Right renal cortex interstitium (tissue), 3 donors: ENCODE data around the gene ARHGEF37. TPM values are rescaled to one million over a fixed set of nuclear protein-coding genes. Genes with fewer than 3 reads are reported as not detected.

Source experiments
- DNase-seq, 3 donors: peaks; one replicate each; pipeline ENCODE4 v3.0.0-alpha.2; 2013; ENCODE audit warnings: low read depth in 3 of 3, low spot score in 2 of 3
- polyA plus RNA-seq, 3 donors: library from polyadenylated mRNA; unstranded; fragments of 120-200 nt; gene quantifications; one replicate each; pipeline ENCODE4 v1.2.1, GENCODE V29; 2013; ENCODE audit not compliant: insufficient read length in 3 of 3

ARHGEF37 gene
- polyA plus RNA-seq, 3 donors, result 5.2 to 6.9 (median 5.6) TPM

GRCh38 chr5:149598966-149599365 lies 17.7 kb downstream of the ARHGEF37 start:
- no peak for DNase-seq

DNA sequence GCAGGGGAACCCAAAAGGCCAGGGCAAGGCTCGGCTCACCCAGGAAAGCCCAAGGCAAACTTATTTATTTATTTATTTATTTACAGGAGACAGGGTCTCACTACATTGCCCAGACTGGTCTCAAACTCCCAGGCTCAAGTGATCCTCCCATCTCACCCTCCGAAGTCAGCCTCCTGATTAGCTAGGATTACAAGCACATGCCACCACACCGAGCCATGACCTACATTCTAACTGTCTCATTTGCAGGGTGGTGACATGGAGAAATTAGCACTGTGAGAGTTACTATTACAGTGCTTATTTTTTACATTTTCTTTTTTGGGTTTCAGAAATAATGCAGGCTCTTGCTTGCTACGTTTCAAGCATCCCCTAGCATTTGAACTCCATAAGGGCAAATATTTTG lies 18.1 kb downstream of the ARHGEF37 start:
- no peak for DNase-seq

DNA sequence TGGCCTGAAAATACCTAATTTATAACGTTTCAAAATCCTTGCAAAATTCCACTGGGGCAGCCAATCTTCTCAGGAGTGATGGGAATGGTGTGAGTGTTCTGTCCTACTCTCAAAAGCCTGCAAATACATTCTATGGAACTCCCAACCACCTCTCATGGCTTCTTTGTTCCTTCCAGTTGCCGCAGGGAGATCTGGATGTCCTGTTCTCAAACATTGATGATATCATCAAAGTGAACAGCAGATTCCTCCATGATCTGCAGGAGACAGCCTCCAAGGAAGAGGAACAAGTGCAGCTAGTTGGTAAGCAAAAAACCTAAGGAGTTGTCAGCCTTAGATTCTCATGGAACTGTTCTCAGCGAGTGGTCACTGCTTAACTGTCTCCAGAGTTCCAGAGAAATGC lies 19.6 kb downstream of the ARHGEF37 start:
- no peak for DNase-seq

GRCh38 chr5:149603210-149603609 lies 21.9 kb downstream of the ARHGEF37 start:
- DNase-seq, result no peak

GRCh38 chr5:149603920-149604319 lies 22.6 kb downstream of the ARHGEF37 start:
- DNase-seq, result no peak

DNA sequence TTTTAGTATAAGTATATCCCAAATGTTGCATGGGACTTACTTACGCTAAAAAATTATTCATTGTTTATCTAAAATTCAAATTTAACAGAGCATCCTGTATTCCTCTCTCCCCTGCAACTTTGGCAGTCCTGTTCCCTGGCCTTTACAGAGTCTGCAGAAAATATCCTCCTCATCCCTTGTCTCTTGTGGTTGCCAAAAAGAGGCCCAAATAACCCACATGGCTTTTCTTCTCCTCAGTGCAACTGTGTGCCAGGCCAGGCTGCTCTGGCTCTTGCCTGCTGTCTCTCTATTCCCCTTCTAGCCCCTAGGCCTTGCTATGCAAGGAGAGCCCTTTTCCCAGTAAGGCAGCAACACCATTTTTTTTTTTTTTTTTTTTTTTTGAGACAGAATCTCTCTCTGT lies 23.0 kb downstream of the ARHGEF37 start:
- no peak for DNase-seq

GRCh38 chr5:149605354-149605997 lies 24.2 kb downstream of the ARHGEF37 start:
- DNase-seq, result no peak

GRCh38 chr5:149605998-149606724 lies 24.9 kb downstream of the ARHGEF37 start:
- no peak for DNase-seq

DNA sequence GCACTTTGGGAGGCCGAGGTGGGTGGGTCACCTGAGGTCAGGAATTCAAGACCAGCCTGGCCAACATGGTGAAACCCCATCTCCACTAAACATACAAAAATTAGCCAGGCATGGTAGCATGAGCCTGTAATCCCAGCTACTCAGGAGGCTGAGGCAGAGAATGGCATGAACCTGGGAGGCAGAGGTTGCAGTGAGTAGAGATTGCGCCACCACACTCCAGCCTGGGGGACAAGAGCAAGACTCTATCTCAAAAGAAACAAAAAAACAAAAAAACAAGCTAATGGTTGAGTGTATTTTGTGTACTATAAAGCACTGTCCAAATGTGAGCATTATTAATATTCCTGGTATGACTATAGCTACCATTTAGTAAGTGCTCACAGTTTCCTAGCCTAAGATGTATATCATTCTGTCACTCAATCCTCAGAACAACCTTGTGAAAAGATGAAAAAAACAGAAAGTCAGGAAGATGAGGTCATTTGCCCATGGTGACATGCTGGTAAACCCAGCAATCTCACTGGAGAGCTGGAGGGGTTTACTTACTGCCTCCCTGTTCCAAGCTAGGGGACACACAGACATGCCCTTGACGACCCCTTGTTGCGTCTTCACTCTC lies 27.7 kb downstream of the ARHGEF37 start:
- DNase-seq, result no peak

GRCh38 chr5:149609640-149610219 lies 28.4 kb downstream of the ARHGEF37 start:
- DNase-seq, result no peak

DNA sequence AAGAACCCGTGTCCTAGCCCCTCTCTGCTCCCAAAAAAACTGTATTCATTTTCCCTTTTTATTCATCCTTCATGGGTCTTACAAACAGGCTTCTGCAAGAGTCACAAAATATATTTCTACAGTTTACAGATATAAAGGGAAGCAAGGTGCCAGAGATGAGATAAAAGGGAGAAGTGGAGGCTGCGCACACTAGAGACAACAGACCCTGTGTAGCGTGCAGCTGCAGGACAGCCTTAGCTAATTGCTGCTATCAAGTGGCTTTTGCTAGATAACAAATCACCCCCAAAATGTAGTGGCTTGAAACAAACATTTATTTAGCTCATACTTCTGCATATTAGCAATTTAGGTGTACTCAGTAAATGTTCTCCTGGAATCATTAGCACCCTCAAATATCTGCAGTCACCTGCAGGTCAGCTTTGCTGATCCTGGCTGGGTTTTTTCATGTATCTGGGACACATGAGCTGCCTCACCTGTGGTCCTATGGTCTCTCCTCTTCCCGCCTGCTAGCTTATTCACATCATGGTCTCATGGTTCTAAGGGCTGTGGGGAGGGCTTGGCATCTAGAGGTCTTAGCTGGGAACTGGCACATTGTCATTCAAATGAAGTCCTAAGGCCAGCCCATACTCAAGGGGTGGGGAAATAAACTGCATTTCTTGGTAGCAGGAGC lies 29.4 kb downstream of the ARHGEF37 start:
- DNase-seq, result no peak

DNA sequence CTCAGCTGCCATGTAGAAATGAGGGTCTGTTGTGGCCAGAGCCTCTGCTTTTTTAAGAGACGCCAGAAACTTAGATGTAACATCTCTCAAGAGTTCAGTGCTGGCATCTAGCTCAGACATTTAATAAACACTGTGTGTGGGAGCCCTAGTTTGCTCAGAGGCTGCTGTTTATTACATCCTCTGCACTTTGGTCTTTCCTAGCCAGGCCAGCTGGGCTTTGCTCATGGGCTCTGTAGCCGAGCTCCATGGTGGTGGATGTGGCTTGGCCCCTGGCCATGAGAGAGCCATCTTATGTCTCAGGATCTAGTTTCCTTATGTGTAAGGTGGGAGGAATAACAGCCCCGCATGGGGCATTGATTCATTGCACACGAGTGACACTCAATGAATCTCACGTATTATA lies 30.0 kb downstream of the ARHGEF37 start:
- no peak for DNase-seq

- no peak for DNase-seq
Measured at GRCh38 chr5:149614034-149614907, 33.0 kb downstream of the ARHGEF37 start.

- DNase-seq, result no peak
Measured at GRCh38 chr5:149615976-149616375, 34.7 kb downstream of the ARHGEF37 start.

GRCh38 chr5:149616727-149617285 lies 35.5 kb downstream of the ARHGEF37 start:
- DNase-seq, result no peak

DNA sequence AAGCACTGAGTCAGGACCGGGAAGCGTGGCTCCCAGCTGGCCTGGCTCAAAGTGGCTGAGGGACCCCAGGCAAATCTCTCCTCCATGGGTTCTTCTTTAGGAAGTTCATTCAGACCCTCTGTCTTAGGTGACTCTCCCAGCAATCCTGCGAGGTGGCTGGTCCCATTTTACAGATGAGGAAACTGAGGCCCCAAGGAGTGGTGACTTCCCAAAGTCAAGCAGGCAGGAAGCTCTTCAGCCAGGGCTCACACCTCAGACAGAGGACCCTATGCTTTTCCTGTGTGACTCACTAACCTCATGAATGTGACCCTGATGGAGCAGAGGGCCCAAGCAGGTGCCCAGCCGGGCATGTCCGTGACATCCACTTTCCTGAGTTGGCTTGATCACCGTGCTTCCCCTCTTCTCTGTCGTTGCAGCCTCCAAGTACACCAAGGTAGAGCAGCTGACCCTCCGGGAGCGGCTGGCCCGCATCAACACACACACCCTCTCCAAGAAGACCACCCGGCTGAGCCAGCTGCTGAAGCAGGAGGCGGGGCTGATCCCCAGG lies 36.5 kb downstream of the ARHGEF37 start:
- DNase-seq, result no peak

DNA sequence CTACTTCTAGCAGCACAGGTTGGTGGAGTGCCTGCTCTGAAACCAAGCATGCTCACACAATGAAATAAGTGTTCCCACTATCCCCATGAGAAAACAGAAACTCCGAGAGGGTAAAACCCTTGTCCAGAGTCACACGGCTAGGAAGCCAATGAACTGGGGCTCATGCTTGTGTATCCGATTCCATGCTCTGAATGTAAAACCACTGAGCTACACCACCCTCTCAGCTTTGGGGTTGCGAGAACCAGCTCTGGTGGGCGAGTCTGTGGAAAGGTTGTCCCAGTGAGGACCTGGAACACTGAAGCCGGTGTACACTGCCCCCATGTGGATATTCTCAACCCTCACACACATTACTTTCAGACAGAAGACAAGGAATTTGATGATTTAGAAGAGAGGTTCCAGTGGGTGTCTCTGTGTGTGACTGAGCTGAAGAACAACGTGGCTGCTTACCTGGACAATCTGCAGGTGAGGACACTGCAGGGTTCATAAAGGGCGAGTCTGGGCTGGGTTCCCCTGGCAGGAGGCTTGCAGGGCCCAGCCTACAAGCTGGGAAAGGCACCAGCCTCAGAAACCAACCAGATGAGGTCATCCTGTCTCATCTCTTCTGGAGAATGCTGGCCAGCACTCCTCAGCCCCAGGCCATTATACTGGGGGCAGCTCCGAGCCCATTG lies 37.4 kb downstream of the ARHGEF37 start:
- DNase-seq, result no peak

DNA sequence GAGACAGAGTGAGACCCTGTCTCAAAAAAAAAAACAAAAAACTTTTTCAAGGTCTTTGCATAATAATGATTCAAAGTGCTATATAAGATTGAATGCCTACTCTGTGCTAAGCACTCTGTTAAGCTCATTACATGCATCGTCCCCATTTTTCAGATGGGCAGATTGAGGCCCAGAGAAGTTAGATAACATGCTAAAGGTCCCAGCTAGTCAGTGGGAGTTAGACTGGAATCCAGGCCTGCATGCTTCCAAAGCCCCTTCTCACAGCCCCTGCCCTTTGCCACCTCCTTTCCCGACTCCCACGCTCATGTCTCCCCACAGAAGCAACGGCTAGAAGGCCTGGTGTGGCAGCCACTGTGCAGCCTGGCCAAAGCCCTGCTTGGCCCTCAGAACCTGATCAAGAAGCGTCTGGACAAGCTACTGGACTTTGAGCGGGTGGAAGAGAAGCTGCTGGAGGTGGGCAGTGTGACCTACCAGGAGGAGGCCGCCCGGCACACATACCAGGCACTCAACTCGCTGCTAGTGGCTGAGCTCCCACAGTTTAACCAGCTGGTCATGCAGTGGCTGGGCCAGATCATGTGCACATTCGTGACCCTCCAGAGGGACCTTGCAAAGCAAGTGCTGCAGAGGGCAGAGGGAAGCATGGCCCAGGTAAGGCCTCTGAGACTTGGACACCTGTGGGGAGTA lies 40.3 kb downstream of the ARHGEF37 start:
- no peak for DNase-seq
